Osteoblast (primary cell): ENCODE results near the gene GATAD2A. TPM values are rescaled to one million over a fixed set of nuclear protein-coding genes. Genes with fewer than 3 reads are reported as not detected.

Source experiments
- DNase-seq: peaks from one replicate; pipeline ENCODE4 v3.0.0; 2011; ENCODE audit warnings: low spot score, mixed read lengths; ENCODE audit not compliant: insufficient read length; ENCODE audit errors: missing footprints
- H2AFZ ChIP-seq: 2 replicates; pipeline ENCODE4 v1.6.0; 2011; ENCODE audit warnings: mild to moderate bottlenecking, low read length
- H3K27ac ChIP-seq: 2 replicates; pipeline ENCODE4 v1.5.1; 2011; ENCODE audit warnings: mild to moderate bottlenecking, low read depth, low read length, moderate library complexity
- H3K27me3 ChIP-seq: 2 replicates; pipeline ENCODE4 v1.6.0; 2012; ENCODE audit warnings: mild to moderate bottlenecking, control low read depth, inconsistent platforms, low read length, moderate library complexity; ENCODE audit not compliant: insufficient read depth
- H3K36me3 ChIP-seq: 2 replicates; pipeline ENCODE4 v1.5.1; 2011; ENCODE audit warnings: mild to moderate bottlenecking, low read length, control low read depth, moderate library complexity; ENCODE audit not compliant: insufficient read depth
- H3K4me1 ChIP-seq: 2 replicates; pipeline ENCODE4 v1.5.1; 2011; ENCODE audit warnings: mild to moderate bottlenecking, low read length, control low read depth, moderate library complexity; ENCODE audit not compliant: insufficient read depth
- H3K4me2 ChIP-seq: 2 replicates; pipeline ENCODE4 v1.6.0; 2011; ENCODE audit warnings: mild to moderate bottlenecking, low read length; ENCODE audit not compliant: insufficient read depth
- H3K4me3 ChIP-seq: fragments of 200-600 bp; sonication (generic); 3 replicates; pipeline ENCODE4 v1.5.1; 2012; ENCODE audit warnings: mild to moderate bottlenecking, low read length, inconsistent platforms; ENCODE audit not compliant: insufficient read depth
- H3K79me2 ChIP-seq: 2 replicates; pipeline ENCODE4 v1.6.0; 2012; ENCODE audit warnings: mild to moderate bottlenecking, low read length, control low read depth, inconsistent platforms; ENCODE audit not compliant: insufficient read depth
- H3K9me3 ChIP-seq: 2 replicates; pipeline ENCODE4 v1.5.1; 2011; ENCODE audit warnings: low read depth, low read length, control low read depth
- H4K20me1 ChIP-seq: 2 replicates; pipeline ENCODE4 v1.6.0; 2012; ENCODE audit warnings: mild to moderate bottlenecking, low read length, control low read depth; ENCODE audit not compliant: insufficient read depth
- total RNA-seq: library from RNA; depleted of rRNA; stranded (reverse); fragments of >200 nt; gene quantifications from 2 replicates; pipeline ENCODE4 v1.2.3, GENCODE V29; 2012
- TF ChIP-seq, protein P1 (sequence below): IDR thresholded peaks from 2 replicates; pipeline ENCODE4 v1.5.1; 2011; ENCODE audit warnings: mild to moderate bottlenecking, low read depth, low read length, moderate library complexity; ENCODE audit errors: extremely low read depth

The GATAD2A gene
- total RNA-seq, 1 donor = 48.9 TPM

DNA sequence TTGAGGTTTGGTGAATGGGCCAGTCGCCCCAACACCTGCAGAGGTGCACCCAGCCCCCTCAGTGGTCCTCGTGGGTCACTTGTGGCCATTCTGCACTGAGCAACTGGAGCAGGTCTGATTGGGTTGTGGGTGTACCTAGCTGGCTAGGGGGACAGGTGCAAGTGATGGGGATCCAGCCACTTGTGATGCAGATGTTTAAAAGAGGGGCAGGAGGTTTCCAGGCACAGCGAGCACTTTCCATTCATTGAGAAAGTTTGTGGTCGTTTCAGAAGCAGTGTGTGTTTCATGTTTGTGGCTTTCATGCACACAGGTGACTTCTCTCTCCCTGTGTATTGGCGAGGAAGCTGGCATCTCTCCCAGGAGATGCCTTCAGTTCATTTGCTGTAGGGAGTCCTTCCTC, 75.2 kb downstream of the GATAD2A start:
- no peak overlapping the region for H3K4me2 ChIP-seq
- peak; percentile 73 for DNase-seq
- H3K27me3 ChIP-seq = no peaks in the 10 kb centered on the region
- no peaks in the 10 kb centered on the region for H3K36me3 ChIP-seq
- peaks cover 93% of the 10 kb centered on the region for H3K79me2 ChIP-seq
- H3K9me3 ChIP-seq = no peaks in the 10 kb centered on the region
- TF ChIP-seq, protein P1, sequence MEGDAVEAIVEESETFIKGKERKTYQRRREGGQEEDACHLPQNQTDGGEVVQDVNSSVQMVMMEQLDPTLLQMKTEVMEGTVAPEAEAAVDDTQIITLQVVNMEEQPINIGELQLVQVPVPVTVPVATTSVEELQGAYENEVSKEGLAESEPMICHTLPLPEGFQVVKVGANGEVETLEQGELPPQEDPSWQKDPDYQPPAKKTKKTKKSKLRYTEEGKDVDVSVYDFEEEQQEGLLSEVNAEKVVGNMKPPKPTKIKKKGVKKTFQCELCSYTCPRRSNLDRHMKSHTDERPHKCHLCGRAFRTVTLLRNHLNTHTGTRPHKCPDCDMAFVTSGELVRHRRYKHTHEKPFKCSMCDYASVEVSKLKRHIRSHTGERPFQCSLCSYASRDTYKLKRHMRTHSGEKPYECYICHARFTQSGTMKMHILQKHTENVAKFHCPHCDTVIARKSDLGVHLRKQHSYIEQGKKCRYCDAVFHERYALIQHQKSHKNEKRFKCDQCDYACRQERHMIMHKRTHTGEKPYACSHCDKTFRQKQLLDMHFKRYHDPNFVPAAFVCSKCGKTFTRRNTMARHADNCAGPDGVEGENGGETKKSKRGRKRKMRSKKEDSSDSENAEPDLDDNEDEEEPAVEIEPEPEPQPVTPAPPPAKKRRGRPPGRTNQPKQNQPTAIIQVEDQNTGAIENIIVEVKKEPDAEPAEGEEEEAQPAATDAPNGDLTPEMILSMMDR = no peak
- H4K20me1 ChIP-seq = peaks cover 17% of the 10 kb centered on the region
- peak overlapping the region; percentile 8 for H3K27ac ChIP-seq
- H3K4me1 ChIP-seq = peaks cover 10% of the 10 kb centered on the region
- H2AFZ ChIP-seq = no peak overlapping the region
- no peak overlapping the region for H3K4me3 ChIP-seq

DNA sequence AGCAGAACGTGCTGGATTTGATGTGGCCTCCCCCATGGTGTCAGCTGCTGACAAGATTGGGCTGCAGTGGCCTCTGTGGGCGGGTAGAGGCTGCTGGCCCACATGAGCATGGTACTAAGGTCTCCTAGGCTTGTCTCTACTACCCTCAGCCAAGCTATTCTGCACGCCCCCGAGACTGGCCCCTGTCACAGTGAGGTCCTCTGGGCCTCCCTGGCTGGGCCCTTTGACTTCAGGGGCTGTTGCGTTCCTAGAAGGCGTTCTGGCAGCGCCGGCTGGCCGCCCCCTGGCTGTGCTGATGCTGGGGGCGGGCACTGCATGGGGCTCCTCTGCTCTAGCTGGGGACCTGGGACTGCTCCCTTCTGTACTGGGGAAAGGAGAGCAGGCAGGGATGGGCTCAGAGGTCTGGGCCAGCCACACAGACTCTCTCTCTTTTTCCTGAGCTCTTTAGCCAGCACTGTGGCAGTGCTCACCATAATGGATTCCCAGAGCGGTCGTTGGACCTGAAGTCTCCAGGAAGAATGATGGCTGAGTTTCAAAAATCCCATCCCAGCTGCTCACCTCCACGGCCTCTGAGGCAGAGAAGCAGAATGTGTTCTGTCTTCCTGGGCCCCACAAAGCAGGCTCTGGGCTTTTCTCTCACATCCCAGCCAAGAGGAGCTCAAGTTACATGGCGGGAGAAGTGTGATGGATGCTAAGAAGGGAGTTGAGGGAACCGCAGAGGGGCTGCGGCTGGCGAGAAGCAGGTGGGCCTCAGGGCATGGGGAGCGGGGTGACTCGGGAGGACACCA, 77.5 kb downstream of the GATAD2A start:
- peaks cover 11% of the 10 kb centered on the region for H4K20me1 ChIP-seq
- no peak overlapping the region for H3K27ac ChIP-seq
- H3K4me1 ChIP-seq = peaks cover 12% of the 10 kb centered on the region
- H3K4me3 ChIP-seq = no peak overlapping the region
- no peaks in the 10 kb centered on the region for H3K9me3 ChIP-seq
- no peaks in the 10 kb centered on the region for H3K27me3 ChIP-seq
- TF ChIP-seq, protein P1 = no peak
- H2AFZ ChIP-seq = no peak overlapping the region
- peaks cover 91% of the 10 kb centered on the region for H3K79me2 ChIP-seq
- no peak overlapping the region for H3K4me2 ChIP-seq
- H3K36me3 ChIP-seq = no peaks in the 10 kb centered on the region
- DNase-seq = peak; percentile 64

DNA sequence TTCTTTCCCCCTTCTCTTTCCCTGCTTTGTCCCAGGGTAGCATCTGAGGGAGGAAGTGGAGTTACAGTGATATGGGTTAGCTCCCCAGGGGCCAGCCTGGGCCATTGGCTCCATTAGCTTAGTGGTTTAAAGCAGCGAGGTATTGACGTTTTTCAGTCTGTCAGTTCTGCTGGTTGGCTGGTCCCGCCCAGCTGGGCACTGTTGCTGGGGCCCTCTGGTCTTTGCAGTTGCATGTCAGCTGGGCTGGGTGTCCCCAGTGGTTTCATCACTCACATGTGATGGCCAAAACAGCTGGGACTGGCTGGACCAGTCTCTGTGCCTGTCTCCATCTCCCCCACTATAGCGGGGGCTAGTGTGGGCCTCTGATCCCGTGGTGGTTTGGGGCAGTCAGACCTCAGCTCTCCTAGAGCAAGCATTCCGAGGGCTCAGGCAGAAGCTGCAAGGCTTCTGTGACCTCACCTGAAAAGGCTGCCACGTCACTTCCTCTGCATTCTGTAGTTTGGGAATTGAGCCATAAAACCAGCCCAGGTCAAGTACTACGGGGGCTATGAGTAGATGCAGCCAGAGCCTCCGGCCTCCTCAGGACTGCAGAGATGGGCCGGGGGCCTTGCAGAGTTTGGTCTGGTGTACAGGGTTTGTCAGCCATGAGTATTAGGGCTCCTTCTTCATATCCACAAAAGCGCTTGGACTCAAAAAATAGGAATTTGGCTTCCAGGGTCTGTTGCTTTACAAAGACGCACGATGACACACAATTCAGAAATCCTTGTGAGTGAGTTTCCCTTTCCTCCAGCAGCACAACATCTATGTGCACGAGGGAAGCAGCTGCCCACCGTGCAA, 79.9 kb downstream of the GATAD2A start:
- peaks cover 11% of the 10 kb centered on the region for H4K20me1 ChIP-seq
- no peak overlapping the region for H2AFZ ChIP-seq
- H3K27me3 ChIP-seq = no peaks in the 10 kb centered on the region
- TF ChIP-seq, protein P1 = no peak
- no peaks in the 10 kb centered on the region for H3K36me3 ChIP-seq
- peaks cover 84% of the 10 kb centered on the region for H3K79me2 ChIP-seq
- no peak overlapping the region for H3K4me2 ChIP-seq
- peaks cover 35% of the 10 kb centered on the region for H3K4me1 ChIP-seq
- no peaks in the 10 kb centered on the region for H3K9me3 ChIP-seq
- H3K27ac ChIP-seq = peak overlapping the region; percentile 71
- DNase-seq = peak; percentile 90
- H3K4me3 ChIP-seq = no peak overlapping the region

DNA sequence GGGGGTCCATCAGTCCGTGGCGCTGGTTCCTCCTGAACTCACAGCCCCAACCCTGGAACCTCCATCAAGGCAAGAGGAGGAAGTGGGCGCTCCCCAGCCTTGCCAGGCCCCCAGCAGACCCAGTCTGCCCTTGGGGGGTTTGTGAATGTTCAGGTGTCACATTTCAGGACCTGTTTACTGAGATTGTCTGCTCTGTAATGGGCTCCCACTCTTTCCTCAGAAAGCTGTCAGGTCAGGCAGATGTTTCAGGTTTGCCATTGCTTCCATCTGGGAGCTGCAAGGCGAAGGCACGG, 80.5 kb downstream of the GATAD2A start:
- TF ChIP-seq, protein P1 = no peak
- Histone ChIP-seq H3K79me2 (peaks cover 84% of the 10 kb centered on the region), H3K4me1 (peaks cover 36% of the 10 kb centered on the region), H3K36me3 (peaks cover 2% of the 10 kb centered on the region), H3K27ac (peak overlapping the region; percentile 71), H3K9me3 (no peaks in the 10 kb centered on the region), H3K27me3 (no peaks in the 10 kb centered on the region), H3K4me3 (no peak overlapping the region), H4K20me1 (peaks cover 10% of the 10 kb centered on the region), H2AFZ (no peak overlapping the region), H3K4me2 (no peak overlapping the region)
- DNase-seq = no peak
